Activated B cell treated with CpG ODN at 0.5 μM for 24 hours (primary cell): ENCODE results near the gene MSX2. TPM values are rescaled to one million over a fixed set of nuclear protein-coding genes. Genes with fewer than 3 reads are reported as not detected.

Experiments
- ATAC-seq: fragments of 200-7000 bp; cut with Tn5 transposase; one replicate; pipeline ENCODE4 v1.10.0; 2021; ENCODE audit warnings: low read depth, mild to moderate bottlenecking, moderate library complexity
- CTCF ChIA-PET: fragments of 350-600 bp; sonication (Branson Sonifier 250); formaldehyde crosslinking; loops from one replicate; lab custom pipeline; 2021; ENCODE audit warnings: antibody characterized with exemption; lab: Charles Lee
- POLR2A ChIA-PET: fragments of 350-600 bp; sonication (Branson Sonifier 250); formaldehyde crosslinking; loops from one replicate; lab custom pipeline; 2021; ENCODE audit warnings: antibody characterized with exemption; lab: Charles Lee
- DNase-seq: peaks from one replicate; pipeline ENCODE4 v3.0.0; 2022
- H3K27ac Mint-ChIP-seq: one replicate; pipeline ENCODE4 v1.8.0; 2020; ENCODE audit warnings: mixed read lengths
- H3K27me3 Mint-ChIP-seq: one replicate; pipeline ENCODE4 v1.8.0; 2021; ENCODE audit warnings: mixed read lengths
- H3K36me3 Mint-ChIP-seq: one replicate; pipeline ENCODE4 v1.8.0; 2021; ENCODE audit warnings: low read depth, mixed read lengths
- H3K4me1 Mint-ChIP-seq: one replicate; pipeline ENCODE4 v1.8.0; 2021; ENCODE audit warnings: mixed read lengths
- H3K4me3 Mint-ChIP-seq: one replicate; pipeline ENCODE4 v1.8.0; 2020; ENCODE audit warnings: mild to moderate bottlenecking, mixed read lengths
- H3K9me3 Mint-ChIP-seq: one replicate; pipeline ENCODE4 v1.8.0; 2020; ENCODE audit warnings: mixed read lengths
- intact Hi-C: fragments of 100-400 bp; cut with micrococcal nuclease; formaldehyde crosslinking; loops from one replicate; pipeline ENCODE4 v1.15.1; 2024
- total RNA-seq: library from RNA; stranded (reverse); gene quantifications from 2 replicates; pipeline ENCODE4 v1.2.3, GENCODE V29; 2022
- TF ChIP-seq, protein P1 (sequence below): fragments of 200-600 bp; IDR thresholded peaks from one replicate; pipeline ENCODE4 v1.8.0; 2022; ENCODE audit warnings: antibody characterized with exemption, mild to moderate bottlenecking

Gene MSX2
- total RNA-seq, 1 donor from 2014 or later: not detected

GRCh38 chr5:174722500-174722899, 1.9 kb upstream of the MSX2 start:
- intact Hi-C loops: no loop called here
- H3K27ac Mint-ChIP-seq: no peak overlapping the region
- TF ChIP-seq, protein P1, sequence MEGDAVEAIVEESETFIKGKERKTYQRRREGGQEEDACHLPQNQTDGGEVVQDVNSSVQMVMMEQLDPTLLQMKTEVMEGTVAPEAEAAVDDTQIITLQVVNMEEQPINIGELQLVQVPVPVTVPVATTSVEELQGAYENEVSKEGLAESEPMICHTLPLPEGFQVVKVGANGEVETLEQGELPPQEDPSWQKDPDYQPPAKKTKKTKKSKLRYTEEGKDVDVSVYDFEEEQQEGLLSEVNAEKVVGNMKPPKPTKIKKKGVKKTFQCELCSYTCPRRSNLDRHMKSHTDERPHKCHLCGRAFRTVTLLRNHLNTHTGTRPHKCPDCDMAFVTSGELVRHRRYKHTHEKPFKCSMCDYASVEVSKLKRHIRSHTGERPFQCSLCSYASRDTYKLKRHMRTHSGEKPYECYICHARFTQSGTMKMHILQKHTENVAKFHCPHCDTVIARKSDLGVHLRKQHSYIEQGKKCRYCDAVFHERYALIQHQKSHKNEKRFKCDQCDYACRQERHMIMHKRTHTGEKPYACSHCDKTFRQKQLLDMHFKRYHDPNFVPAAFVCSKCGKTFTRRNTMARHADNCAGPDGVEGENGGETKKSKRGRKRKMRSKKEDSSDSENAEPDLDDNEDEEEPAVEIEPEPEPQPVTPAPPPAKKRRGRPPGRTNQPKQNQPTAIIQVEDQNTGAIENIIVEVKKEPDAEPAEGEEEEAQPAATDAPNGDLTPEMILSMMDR: no peak
- no peaks in the 10 kb centered on the region for H3K36me3 Mint-ChIP-seq
- POLR2A ChIA-PET: no interaction called here
- ATAC-seq (no peak), DNase-seq (no peak)
- peaks cover 7% of the 10 kb centered on the region for H3K4me1 Mint-ChIP-seq
- H3K4me3 Mint-ChIP-seq: no peak overlapping the region
- CTCF ChIA-PET: no interaction called here
- no peaks in the 10 kb centered on the region for H3K9me3 Mint-ChIP-seq
- H3K27me3 Mint-ChIP-seq: peaks cover 77% of the 10 kb centered on the region

- Mint-ChIP-seq H3K4me1 (peaks cover 7% of the 10 kb centered on the region), H3K4me3 (no peak overlapping the region), H3K9me3 (no peaks in the 10 kb centered on the region), H3K27ac (no peak overlapping the region), H3K27me3 (peaks cover 79% of the 10 kb centered on the region), H3K36me3 (no peaks in the 10 kb centered on the region)
- ChIA-PET POLR2A (no interaction called here), CTCF (no interaction called here)
- DNase-seq (no peak), ATAC-seq (no peak)
- TF ChIP-seq, protein P1: no peak
- intact Hi-C loops: no loop called here
Measured at GRCh38 chr5:174723315-174723978, 935 bp upstream of the MSX2 start.

GRCh38 chr5:174723979-174724483, 351 bp upstream of the MSX2 start:
- TF ChIP-seq, protein P1: no peak
- peaks cover 77% of the 10 kb centered on the region for H3K27me3 Mint-ChIP-seq
- no peak overlapping the region for H3K27ac Mint-ChIP-seq
- peak overlapping the region; percentile 29 for H3K4me3 Mint-ChIP-seq
- POLR2A ChIA-PET: no interaction called here
- ATAC-seq (no peak), DNase-seq (no peak)
- H3K36me3 Mint-ChIP-seq: no peaks in the 10 kb centered on the region
- CTCF ChIA-PET: no interaction called here
- peaks cover 7% of the 10 kb centered on the region for H3K4me1 Mint-ChIP-seq
- H3K9me3 Mint-ChIP-seq: no peaks in the 10 kb centered on the region
- intact Hi-C loops: no loop called here

DNA sequence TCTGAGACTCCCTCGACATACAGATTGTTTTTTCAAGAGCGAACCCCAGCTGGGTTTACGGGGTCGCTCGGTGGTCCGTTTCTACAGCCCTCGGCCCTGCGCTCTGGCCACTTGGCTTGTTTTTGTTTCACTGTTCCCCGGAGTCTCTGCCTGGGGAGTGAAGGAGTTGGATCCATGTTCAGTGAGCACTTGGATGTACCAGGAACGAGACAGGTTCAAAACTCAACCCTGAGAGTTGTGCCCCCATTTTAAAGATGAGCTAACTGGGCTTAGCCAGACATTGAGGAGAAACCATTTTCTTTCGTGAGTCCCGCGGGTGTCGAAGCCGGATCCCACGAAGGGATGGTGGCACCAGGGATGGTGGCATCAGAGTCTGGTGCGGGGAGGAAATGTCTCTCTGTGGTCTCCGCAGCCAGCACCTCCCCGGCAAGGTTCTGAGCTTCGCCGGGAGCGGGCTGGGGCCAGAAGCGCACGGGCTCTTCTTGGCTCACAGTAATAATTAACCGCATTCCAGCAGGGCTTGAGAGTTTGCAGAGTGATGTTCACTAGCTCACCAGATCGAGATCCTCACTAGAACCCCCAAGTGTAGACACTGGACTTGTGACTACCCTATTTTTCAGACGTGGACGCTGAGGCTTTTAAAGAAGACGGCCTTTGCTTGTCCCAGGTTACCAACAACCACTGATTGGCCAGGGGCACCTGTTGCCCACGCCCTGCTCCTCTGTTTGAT, 1.0 kb downstream of the MSX2 start:
- Mint-ChIP-seq H3K27ac (no peak overlapping the region), H3K4me1 (peaks cover 7% of the 10 kb centered on the region), H3K36me3 (no peaks in the 10 kb centered on the region), H3K27me3 (peaks cover 71% of the 10 kb centered on the region), H3K9me3 (no peaks in the 10 kb centered on the region), H3K4me3 (no peak overlapping the region)
- POLR2A ChIA-PET: no interaction called here
- ATAC-seq: no peak
- intact Hi-C loops: no loop called here
- DNase-seq: no peak
- TF ChIP-seq, protein P1: no peak
- CTCF ChIA-PET: no interaction called here

DNA sequence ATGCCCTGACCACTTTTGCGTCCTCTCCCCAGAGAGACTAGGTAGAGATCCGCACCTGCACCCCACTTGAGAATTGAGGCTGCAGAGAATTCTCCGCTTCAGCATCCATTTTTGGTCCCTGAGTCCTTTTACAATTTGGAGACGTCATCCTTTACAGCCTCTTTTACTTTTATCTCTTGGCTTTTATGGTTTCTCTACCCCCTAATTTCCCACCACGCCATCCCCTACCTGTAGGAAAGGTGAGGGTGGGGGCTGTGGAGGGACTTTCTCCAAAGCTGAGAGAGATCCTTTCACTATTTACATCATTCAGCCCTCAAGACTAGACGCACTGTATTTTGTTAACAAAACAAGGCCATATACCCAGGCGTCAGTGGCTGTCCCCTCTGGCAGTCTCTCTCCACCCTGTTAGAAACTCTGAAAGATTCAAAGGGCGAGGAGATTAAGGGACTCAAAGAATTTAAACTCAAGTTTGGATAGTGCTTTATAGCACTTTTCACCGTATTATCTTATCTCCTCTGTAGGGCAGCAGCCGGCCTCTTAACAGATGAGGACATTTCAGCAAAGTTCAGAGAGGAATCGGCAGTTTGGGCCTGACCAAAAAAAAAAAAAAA, 1.7 kb downstream of the MSX2 start:
- ChIA-PET CTCF (no interaction called here), POLR2A (no interaction called here)
- TF ChIP-seq, protein P1: no peak
- Mint-ChIP-seq H3K9me3 (no peaks in the 10 kb centered on the region), H3K36me3 (no peaks in the 10 kb centered on the region), H3K27ac (no peak overlapping the region), H3K27me3 (peaks cover 73% of the 10 kb centered on the region), H3K4me3 (no peak overlapping the region), H3K4me1 (peaks cover 7% of the 10 kb centered on the region)
- ATAC-seq (no peak), DNase-seq (no peak)
- intact Hi-C loops: no loop called here
